ENCODE measurements around the gene SH3PXD2B. TPM values are rescaled to one million over a fixed set of nuclear protein-coding genes. Genes with fewer than 3 reads are reported as not detected.

SH3PXD2B gene
- total RNA-seq, 6 experiments from 2014 or later: 2.5 to 6.8 (median 5.2) TPM

GRCh38 chr5:172436078-172436878 lies 18.0 kb downstream of the SH3PXD2B start:
- H3K4me1 ChIP-seq: no peaks in the 10 kb centered on the region
- WGBS (ENCODE audit: insufficient coverage, low coverage, low lambda C conversion rate, missing lambda C conversion rate): 91% methylated on average over 6 of the region's 12 CpGs
- intact Hi-C loops (cut with DNase I): no loop called here
- TF ChIP-seq POLR2A (IDR thresholded peaks at IDR 0.05) (no peak), CTCF (IDR thresholded peaks at IDR 0.05) (no peak)
- H3K27me3 ChIP-seq: no peaks in the 10 kb centered on the region
- H3K4me3 ChIP-seq: no peak overlapping the region
- DNase-seq (no peak), ATAC-seq (no peak)
- H3K36me3 ChIP-seq: no peaks in the 10 kb centered on the region
- H3K9me3 ChIP-seq: no peaks in the 10 kb centered on the region
- no peak overlapping the region for H3K27ac ChIP-seq

GRCh38 chr5:172435362-172436077 lies 18.8 kb downstream of the SH3PXD2B start:
- WGBS (ENCODE audit: insufficient coverage, low coverage, low lambda C conversion rate, missing lambda C conversion rate): 55% methylated on average over 4 of the region's 8 CpGs
- no peak overlapping the region for H3K4me3 ChIP-seq
- TF ChIP-seq CTCF (IDR thresholded peaks at IDR 0.05): no peak
- no peak for TF ChIP-seq POLR2A (IDR thresholded peaks at IDR 0.05)
- intact Hi-C loops (cut with DNase I): no loop called here
- no peaks in the 10 kb centered on the region for H3K36me3 ChIP-seq
- H3K4me1 ChIP-seq: no peaks in the 10 kb centered on the region
- no peaks in the 10 kb centered on the region for H3K27me3 ChIP-seq
- no peaks in the 10 kb centered on the region for H3K9me3 ChIP-seq
- DNase-seq (no peak), ATAC-seq (no peak)
- no peak overlapping the region for H3K27ac ChIP-seq

GRCh38 chr5:172434251-172434650 lies 20.1 kb downstream of the SH3PXD2B start:
- 83% methylated on average over 2 of the region's 7 CpGs for WGBS (ENCODE audit: insufficient coverage, low coverage, low lambda C conversion rate, missing lambda C conversion rate)

GRCh38 chr5:172433513-172433912 lies 20.8 kb downstream of the SH3PXD2B start:
- no peaks in the 10 kb centered on the region for H3K4me1 ChIP-seq
- 87% methylated on average over 5 of the region's 7 CpGs for WGBS (ENCODE audit: insufficient coverage, low coverage, low lambda C conversion rate, missing lambda C conversion rate)
- no peaks in the 10 kb centered on the region for H3K9me3 ChIP-seq
- H3K27me3 ChIP-seq: no peaks in the 10 kb centered on the region
- intact Hi-C loops (cut with DNase I): no loop called here
- DNase-seq: no peak
- ATAC-seq: no peak
- no peak overlapping the region for H3K4me3 ChIP-seq
- TF ChIP-seq POLR2A (IDR thresholded peaks at IDR 0.05): no peak
- no peak for TF ChIP-seq CTCF (IDR thresholded peaks at IDR 0.05)
- no peaks in the 10 kb centered on the region for H3K36me3 ChIP-seq
- no peak overlapping the region for H3K27ac ChIP-seq

More at GRCh38 chr5:172434251-172434650, 20.1 kb downstream of the SH3PXD2B start:
- intact Hi-C loops (cut with DNase I): no loop called here
- TF ChIP-seq CTCF (IDR thresholded peaks at IDR 0.05) (no peak), POLR2A (IDR thresholded peaks at IDR 0.05) (no peak)
- no peaks in the 10 kb centered on the region for H3K4me1 ChIP-seq
- DNase-seq: no peak
- no peak overlapping the region for H3K27ac ChIP-seq
- no peak for ATAC-seq
- no peaks in the 10 kb centered on the region for H3K27me3 ChIP-seq
- H3K9me3 ChIP-seq: no peaks in the 10 kb centered on the region
- no peaks in the 10 kb centered on the region for H3K36me3 ChIP-seq
- no peak overlapping the region for H3K4me3 ChIP-seq

All from right lobe of liver (tissue), 6 donors.